ENCODE results near the gene IRF3. TPM values are rescaled to one million over a fixed set of nuclear protein-coding genes. Genes with fewer than 3 reads are reported as not detected.
A peak's percentile ranks its signal among the peaks of the same experiment; 100 is the strongest.

IRF3 gene
- total and polyA plus RNA-seq, 2 of the 4 experiments (the other 2 are of a cell fraction), result 39.6 to 65.2 TPM

DNA sequence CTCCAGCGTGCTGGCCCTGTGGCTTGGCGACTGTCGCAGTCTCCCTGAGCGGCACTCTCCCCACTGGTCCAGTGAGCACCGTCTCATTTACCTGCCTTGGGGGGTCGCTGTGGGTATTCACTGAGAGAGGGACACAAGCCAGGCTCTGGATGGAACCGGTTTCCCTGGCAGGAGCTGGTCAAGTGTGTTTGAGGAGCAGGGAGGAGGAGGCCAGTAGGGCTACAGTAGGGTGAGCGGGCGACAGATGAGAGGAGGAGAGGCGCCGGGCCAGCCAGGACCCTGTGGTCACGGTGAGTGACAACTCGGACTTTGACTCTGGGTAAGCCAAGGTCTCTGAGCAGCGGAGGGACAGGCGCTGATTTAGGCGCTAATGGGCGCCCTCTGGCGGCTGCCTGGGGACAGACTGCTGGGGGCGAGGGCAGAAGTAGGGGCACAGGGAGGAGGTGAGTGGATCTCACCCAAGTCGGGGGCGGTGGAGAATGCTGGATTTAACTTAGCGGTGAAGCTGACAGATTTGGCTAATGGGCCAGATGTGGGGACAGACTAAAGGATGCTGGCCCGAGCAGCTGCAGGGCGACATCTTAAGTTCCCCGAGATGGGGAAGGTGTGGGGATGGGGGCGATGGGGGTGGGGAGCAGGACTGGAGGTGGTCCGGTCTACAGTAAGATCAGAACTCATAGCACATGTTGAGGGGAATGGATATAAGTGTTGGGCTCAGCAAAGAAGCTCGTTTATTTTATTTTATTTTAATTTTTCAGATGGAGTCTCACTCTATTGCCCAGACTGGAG lies 6.7 kb upstream of the IRF3 start (continued):
- TF ChIP-seq, protein P1, sequence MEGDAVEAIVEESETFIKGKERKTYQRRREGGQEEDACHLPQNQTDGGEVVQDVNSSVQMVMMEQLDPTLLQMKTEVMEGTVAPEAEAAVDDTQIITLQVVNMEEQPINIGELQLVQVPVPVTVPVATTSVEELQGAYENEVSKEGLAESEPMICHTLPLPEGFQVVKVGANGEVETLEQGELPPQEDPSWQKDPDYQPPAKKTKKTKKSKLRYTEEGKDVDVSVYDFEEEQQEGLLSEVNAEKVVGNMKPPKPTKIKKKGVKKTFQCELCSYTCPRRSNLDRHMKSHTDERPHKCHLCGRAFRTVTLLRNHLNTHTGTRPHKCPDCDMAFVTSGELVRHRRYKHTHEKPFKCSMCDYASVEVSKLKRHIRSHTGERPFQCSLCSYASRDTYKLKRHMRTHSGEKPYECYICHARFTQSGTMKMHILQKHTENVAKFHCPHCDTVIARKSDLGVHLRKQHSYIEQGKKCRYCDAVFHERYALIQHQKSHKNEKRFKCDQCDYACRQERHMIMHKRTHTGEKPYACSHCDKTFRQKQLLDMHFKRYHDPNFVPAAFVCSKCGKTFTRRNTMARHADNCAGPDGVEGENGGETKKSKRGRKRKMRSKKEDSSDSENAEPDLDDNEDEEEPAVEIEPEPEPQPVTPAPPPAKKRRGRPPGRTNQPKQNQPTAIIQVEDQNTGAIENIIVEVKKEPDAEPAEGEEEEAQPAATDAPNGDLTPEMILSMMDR (conservative IDR thresholded peaks at IDR 0.05; ENCODE audit: low read depth, low read length), result peak; percentile 82
- TF ChIP-seq FOS (IDR thresholded peaks at IDR 0.05; ENCODE audit: low read depth, low read length) (no peak), CEBPB (IDR thresholded peaks at IDR 0.05; ENCODE audit: low read depth, low read length) (no peak), MAZ (IDR thresholded peaks at IDR 0.05; ENCODE audit: borderline replicate concordance, low read depth, low read length) (peak; percentile 88), POLR2A (IDR thresholded peaks at IDR 0.05; ENCODE audit: low read depth, low read length) (no peak), SMC3 (IDR thresholded peaks at IDR 0.05; ENCODE audit: low read depth, low read length) (peak; percentile 67)

All from IMR-90 (cell line).